GM19239 (cell line): Measurements from ENCODE around the gene HNRNPM.
"Not testable (repeated sequence)": the region's sequence is repeated elsewhere in the genome, so short reads cannot be mapped to it uniquely, and the experiment has no call there.

Experiments used
- DNase-seq: peaks from one replicate; pipeline ENCODE4 v3.0.0; 2011; ENCODE audit warnings: low spot score; ENCODE audit not compliant: insufficient read length
- FAIRE-seq: peaks from 2 replicates; lab custom pipeline; 2011; peaks lifted over from hg19 to GRCh38; lab: Jason Lieb, UNC

Gene HNRNPM

GRCh38 chr19:8425331-8425730, 19.4 kb upstream of the HNRNPM start:
- FAIRE-seq, result not testable (repeated sequence)

GRCh38 chr19:8426283-8426682, 18.5 kb upstream of the HNRNPM start:
- DNase-seq, result no peak
- no peak for FAIRE-seq

More at GRCh38 chr19:8425331-8425730, 19.4 kb upstream of the HNRNPM start:
- DNase-seq, result not testable (repeated sequence)

GRCh38 chr19:8429044-8429443, 15.7 kb upstream of the HNRNPM start:
- DNase-seq (no peak), FAIRE-seq (no peak)

DNA sequence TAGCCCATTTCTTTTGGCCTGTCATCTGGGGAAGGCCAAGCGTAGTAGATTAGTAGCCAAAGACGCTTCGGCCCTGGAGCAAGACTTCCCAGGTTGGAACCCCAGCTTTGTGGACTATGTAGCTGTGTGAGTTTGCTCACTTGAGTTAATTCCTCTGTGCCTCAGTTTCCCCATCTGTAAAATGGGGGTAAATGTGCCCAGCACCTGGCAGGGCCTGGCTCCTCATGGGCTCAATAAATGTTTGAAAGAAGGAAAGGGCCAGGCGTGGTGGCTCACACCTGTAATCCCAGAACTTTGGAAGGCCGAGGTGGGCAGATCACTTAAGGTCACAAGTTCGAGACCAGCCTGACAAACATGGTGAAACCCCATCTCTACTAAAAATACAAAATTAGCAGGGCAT, 14.9 kb upstream of the HNRNPM start:
- no peak for DNase-seq
- no peak for FAIRE-seq

DNA sequence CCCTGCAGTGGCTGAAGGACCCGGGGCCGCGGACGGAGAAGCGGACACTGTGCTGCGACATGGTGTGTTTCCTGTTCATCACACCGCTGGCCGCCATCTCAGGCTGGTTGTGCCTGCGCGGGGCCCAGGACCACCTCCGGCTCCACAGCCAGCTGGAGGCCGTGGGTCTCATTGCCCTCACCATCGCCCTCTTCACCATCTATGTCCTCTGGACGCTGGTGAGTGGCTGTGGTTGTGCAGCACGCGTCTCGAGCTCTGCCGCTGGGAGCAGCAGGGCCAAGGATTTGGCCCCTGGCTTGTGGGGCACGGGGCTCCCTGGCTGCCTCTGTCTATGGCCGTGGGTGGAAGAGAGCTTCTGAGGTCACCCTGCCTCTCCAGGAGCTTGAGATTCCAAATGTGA, 14.1 kb upstream of the HNRNPM start:
- DNase-seq, result no peak
- FAIRE-seq, result no peak

GRCh38 chr19:8438236-8438635, 6.5 kb upstream of the HNRNPM start:
- no peak for FAIRE-seq

DNA sequence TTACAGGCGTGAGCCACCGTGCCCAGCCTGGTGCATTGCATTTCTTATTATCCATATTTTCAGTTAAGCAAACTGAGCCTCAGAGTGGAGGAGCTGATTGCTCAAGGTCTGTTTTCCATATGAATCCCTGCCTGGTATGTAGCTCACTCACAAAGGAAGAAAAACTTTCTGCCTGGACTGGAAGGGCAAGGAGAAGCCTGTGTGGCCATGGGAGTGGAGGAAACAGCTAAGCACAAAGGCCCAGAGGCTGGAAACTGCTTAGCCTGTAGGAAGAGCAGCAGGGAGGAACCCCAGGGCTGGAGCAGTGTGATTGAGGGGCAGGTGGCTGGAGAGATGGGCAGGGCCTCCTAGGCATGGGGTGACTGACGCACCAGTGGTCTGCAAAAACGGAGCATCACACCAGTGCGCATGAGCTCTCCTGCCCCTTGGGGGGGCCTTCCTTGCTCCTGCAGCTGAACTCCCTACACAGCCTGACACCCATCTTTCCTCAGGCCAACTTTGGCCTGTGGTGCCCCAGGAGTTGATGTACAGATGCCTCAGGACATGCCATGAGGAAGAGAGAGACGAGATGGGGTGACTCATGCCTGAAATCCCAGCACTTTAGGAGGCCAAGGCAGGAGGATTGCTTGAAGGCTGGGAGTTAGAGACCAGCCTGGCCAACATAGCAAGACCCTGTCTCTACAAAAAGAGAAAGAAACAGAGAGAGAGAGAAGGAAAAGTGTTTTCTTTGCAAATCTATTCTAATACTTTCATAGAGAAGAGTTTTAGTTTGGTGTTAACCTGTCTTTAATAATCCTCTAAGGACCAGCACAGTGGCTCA, 2.8 kb upstream of the HNRNPM start:
- FAIRE-seq (no peak), DNase-seq (no peak)

More at GRCh38 chr19:8438236-8438635, 6.5 kb upstream of the HNRNPM start:
- no peak for DNase-seq

DNA sequence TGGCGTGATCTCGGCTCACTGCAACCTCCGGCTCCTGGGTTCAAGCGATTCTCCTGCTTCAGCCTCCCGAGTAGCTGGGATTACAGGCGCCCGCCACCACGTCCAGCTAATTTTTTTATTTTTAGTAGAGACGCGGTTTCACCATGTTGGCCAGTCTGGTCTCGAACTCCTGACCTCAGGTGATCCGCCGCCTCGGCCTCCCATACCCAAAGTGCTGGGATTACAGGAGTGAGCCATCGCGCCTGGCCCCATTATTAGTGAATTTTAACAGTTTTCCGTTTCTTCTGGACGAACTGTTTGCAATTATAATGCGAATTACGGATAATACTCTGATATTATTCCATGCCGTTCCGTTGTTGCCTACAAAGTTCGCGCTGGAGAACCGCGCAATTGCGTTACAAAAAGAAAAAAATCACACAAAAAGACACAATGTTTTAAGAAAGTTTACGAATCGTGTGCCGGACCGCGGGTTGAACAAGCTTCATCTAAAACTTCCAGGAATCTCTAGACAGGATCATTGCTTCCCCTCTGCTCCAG, 567 bp upstream of the HNRNPM start:
- not testable (repeated sequence) for FAIRE-seq, DNase-seq

DNA sequence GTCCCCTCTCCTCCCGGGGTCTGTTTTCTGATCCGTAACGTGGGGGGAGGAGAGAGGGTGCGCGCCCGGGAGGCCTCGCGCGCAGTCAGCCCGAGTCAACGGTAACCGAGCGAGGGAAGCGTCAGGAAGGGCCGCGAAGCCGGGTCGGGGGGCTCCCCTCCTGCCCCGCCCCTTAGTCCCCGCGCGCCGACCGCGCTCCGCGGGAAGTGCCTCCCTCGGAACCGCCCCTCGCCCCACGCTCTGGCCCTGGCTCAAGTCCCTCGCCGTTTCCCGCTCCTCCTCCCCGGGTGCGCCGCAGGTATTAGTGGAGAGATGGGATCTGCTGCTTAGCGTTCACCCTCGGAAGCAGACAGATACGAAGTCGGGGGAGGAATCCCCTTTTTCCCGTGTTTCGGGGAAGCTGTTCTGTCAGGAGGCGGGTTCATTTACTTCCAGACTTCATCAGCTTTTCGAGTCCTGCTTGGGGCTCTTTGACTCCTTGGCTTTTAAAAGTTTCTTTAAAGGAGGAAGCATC, 770 bp downstream of the HNRNPM start:
- FAIRE-seq (peak; percentile 28), DNase-seq (no peak)

- FAIRE-seq (peak; percentile 80), DNase-seq (no peak)
Observed at GRCh38 chr19:8446061-8446709, 1.4 kb downstream of the HNRNPM start.

- FAIRE-seq, result no peak
- DNase-seq, result no peak
Observed at GRCh38 chr19:8449830-8450229, 5.1 kb downstream of the HNRNPM start.

DNA sequence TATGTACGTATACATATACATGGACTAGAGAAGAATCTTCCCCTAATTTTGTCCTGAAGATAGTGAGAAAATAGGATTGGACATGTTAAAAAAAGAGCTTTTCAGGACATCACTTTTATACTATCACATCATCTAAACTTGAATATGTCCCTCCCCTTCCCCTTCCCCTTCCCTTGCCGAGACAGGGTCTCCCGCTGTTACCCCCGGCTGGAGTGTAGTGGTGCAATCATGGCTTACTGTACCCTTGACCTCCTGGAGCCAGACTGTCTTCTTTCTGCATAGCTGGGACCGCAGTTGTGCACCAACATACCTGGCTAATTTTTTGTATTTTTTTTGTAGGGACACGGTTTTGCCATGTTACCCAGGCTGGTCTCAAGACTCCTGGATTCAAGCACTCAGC, 6.6 kb downstream of the HNRNPM start:
- no peak for DNase-seq

DNA sequence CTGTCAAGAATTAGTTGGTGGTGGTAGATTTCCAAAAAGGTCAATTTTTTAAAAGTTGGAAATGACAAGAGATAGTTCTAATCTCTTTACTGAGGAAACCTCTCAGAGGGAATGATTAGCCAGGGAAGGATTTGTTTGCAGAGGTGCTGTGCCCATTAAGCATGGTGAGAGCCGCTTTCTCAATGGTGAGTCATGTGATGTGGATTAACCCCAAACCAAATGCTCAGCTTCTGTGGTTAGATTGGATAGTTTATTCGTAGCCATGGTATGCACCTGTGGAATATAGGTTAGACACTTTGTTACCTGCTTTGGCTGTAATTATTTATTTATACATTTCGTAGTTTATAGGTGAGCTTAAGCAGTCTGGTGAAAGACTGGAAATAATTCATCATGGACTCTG, 7.1 kb downstream of the HNRNPM start:
- DNase-seq, result no peak
- no peak for FAIRE-seq

More for the DNA sequence above, 6.6 kb downstream of the HNRNPM start:
- FAIRE-seq, result no peak

DNA sequence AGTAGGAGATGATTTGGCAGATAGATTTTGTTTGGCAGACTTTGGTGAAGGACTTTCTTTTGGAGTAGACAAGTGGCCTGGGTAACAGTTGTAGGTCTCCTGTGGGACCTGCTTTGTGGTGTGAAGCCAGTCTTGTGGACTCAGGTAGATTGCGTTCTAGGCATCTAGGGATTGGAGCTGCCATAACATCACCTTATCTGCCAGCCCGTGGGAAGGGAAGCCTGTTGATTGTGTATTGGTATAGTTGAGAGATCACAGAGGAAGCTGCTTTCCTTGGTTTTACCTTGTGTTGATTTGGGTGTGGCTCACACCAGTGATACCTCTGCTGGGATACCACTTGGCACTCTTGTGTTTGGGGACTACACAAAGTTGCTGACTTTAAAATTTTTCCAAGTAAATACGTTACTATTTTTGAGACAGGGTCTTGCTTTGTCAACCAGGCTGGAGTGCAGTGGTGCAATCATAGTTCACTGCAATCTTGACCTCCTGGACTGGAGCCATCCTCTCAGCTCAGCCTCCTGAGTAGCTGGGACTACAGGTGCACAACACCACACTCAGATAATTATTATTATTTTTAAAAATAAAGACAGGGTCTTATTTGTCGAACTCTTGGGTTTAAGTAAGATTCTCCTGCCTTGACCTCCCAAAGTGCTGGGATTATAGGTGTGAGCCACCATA, 7.8 kb downstream of the HNRNPM start:
- DNase-seq (no peak), FAIRE-seq (no peak)

DNA sequence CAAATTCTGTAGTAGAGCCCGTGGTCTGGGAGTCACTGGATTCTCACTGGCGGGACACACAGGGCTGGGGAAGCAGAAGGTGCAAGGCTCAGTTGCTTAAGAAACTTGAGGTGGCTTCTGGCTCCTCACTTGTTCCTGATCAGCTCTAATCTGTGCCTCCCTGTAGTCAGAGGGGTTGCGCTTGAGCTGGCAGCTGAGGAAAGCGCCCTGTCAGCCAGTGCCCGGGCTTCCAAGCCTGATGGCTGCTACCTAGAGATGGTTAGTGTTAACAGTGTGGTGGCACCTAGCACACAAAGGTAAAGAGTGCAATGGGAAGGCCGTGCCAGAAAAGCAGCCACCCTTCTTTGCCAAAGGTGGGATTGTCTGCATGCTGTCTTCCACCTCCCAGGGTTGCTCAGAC, 8.8 kb downstream of the HNRNPM start:
- no peak for FAIRE-seq

DNA sequence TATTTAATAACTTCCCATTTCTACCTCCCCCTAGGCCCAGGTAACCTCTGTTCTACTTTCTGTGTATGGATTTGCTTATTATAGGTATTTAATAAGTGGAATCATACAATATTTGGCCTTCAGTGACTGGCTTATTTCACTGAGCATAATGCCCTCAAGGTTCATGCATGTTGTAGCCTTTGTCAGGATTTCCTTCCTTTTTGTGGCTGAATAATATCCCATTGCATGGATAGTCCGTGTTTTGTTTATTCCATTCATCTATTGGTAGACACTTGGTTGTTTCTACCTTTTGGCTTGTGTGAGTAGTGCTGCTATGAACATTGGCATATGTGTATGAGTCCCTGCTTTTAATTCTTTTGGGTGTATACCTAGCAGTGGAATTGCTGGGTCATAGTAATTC, 9.4 kb downstream of the HNRNPM start:
- no peak for DNase-seq
- FAIRE-seq, result no peak

More for the DNA sequence above, 8.8 kb downstream of the HNRNPM start:
- DNase-seq, result no peak

DNA sequence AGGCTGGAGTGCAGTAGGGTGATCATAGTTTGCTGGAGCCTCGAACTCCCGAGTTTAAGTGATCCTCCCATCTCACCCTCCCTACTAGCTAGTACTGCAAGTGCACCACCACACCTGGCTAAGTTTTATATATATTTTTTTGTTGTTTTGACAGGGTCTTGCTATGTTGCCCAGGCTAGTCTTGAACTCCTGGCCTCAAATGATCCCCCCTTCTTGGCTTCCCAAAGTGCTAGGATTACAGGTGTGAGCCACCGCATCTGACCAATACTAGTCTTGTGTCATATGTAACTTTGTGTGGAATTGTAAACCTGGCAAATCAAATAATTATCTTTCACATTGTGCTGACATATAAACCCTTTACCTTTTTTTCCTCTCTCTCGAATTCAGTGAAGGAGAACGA, 10.2 kb downstream of the HNRNPM start:
- no peak for DNase-seq
- FAIRE-seq, result no peak

GRCh38 chr19:8456064-8456463, 11.3 kb downstream of the HNRNPM start:
- DNase-seq (no peak), FAIRE-seq (no peak)

GRCh38 chr19:8457209-8457608, 12.4 kb downstream of the HNRNPM start:
- DNase-seq (no peak), FAIRE-seq (no peak)

DNA sequence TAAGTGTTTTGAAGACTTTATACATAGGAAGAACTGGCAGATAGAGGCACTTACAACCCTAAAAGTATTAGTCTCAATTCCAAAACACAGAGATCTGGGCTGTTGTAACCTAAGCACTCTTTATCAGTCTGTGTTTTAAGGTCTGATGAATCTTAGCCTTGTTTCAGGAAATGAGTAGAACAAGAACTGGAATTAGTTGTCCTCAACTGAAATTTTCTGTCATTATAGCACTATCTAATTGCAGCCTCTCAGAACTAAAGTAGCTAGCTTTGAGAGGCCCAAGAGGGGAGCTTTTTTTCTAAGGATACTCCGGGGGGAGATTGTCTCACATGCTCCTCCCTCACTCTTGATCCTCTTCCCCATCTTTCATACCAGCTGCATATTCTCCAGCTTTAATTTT, 13.1 kb downstream of the HNRNPM start:
- FAIRE-seq, result no peak

GRCh38 chr19:8458380-8458779, 13.6 kb downstream of the HNRNPM start:
- FAIRE-seq (no peak), DNase-seq (no peak)

More for the DNA sequence above, 13.1 kb downstream of the HNRNPM start:
- DNase-seq, result no peak
